Epithelial cell of prostate (primary cell): ENCODE measurements around the gene SCUBE3.

ENCODE experiments used
- DNase-seq: peaks from one replicate; pipeline ENCODE4 v3.0.0-alpha.2; 2011; ENCODE audit warnings: low read depth, low spot score
- H3K27ac ChIP-seq: fragments of 450-650 bp; 2 replicates; pipeline ENCODE4 v1.5.1; 2017; ENCODE audit warnings: mild to moderate bottlenecking

SCUBE3 gene

DNA sequence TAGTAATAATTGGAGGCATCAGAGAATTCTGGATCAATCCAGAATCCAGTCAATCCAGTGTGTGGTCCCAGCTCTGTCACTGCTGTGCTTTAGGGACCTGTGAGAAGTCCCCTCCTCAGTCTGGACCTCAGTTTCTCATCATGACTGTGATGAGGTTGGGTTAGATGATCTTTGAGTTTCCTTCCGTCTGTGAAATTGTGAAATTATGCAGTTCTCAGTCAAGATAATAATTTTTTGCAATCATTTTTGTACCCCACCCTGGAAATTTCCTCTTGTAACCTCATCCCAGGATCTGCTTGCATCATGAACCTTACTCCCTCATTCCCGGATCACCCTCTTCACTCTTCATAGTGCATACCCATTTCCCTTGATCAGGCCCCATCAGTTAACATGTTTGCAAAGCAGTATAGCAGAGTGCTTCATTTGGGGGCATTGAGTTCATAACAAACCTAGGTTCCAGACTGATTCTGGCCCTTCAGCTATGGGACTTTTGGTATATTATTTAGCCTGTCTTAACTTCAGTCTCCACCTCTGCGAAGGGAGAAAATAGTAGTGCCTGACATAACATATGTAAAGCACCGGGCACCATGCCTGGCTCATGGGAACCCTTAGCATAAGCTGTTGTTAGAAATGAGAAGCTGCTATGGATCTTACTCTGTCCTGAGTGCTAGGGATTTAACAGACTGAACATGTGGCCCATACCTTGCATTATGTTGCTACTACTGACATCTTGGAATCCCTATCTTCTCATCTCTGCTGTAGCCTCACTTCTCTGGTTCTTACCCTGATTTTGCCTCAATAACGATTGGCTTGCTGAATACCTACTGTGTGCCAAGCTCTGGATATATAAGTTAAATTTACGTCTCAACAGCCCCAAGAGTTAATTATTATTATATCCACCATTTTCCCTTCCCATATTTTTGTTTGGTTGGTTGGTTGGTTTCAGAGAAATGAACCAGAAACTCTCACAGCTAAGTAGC, 47.1 kb downstream of the SCUBE3 start:
- peak overlapping the region; percentile 73 for H3K27ac ChIP-seq
- no peak for DNase-seq

DNA sequence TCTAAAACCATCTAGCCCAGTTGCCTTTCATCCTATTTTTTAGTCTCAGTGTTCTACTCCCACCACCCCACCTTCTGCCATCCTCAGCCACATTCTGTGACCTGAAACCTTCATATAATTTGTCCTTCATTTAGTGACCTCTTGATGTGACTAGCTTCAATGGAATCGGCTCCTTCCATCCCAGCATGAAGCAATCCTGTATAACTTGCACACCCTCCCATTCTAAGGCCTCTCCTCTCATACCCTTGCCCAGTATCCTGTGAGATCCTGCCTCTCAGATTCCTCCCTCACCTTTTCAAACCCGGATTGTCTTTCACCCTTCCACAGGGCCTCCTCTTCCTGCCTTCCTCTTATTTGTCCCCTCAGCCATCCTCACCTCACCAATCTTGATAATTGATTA, 48.8 kb downstream of the SCUBE3 start:
- H3K27ac ChIP-seq = no peak overlapping the region
- DNase-seq = no peak

DNA sequence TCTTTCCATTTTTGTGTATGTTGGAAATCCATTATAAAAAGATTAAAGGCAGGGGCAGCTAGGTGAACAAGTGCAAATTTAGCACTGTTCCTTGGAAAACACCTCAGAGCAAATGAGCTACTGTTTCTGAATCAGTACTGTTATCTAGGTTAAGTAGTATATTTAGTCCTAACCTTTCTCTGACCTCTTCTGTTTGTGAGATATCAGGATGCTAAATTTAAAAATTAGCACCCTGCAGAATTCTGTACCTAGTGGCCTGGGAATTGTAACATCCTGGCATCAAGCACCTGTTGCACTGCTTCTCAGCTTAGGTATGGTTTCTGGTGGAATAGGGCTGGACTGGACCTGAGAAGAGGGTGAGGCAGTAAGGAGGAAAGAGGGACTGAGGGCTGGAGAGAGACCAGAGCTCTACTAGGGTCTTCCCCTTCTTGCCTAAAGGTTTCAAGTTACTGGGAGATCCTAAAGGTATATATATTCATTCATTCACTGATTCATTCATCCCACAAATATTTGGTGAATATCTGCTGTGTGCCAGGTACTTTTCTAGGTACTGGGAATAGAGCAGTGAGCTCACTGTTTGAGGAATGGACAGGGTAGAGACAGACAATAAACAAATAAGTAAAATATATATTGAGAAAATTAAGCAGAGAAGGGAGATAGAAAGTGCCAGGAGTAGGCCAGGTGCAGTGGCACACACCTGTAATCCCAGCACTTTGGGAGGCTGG, 51.0 kb downstream of the SCUBE3 start:
- no peak for DNase-seq
- no peak overlapping the region for H3K27ac ChIP-seq

DNA sequence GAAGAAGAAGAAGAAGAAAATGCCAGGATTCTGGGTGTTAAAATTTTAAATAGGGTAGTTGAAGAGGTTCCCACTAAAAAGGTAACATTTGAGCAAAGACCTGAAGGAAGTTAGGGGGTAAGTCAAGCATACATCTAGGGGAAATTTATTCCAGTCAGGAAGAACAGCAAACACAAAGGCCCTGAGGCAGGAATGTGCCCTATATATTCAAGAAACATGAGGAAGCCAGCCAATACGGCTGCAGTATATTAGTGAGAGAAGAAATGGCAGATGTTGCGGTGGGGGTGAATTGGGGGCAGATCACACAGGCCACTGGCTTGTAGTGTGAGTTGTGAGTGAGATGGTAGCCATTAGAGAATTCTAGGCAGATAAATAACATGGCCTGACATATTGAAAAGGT, 51.8 kb downstream of the SCUBE3 start:
- no peak for DNase-seq

DNA sequence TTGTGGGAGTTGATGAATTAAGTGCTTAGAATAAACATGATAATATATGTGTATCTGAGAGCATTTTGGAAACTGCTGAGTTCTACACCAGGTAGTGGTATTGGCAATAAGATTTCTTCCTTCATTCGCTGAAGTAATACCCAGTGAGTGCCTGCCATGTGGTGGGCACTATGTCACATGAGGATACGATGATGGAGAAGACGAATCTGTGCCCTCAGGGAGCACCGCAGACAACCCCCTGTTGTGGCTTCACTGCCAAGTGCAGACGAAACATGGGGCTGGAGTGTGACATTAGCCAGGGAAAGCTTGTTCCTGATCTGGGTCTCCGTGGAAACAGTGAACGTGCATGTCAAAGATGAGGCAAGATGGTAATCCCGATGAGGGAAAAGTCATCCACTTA, 53.7 kb downstream of the SCUBE3 start:
- DNase-seq = no peak
- H3K27ac ChIP-seq = no peak overlapping the region

More for the DNA sequence above, 51.8 kb downstream of the SCUBE3 start:
- no peak overlapping the region for H3K27ac ChIP-seq

DNA sequence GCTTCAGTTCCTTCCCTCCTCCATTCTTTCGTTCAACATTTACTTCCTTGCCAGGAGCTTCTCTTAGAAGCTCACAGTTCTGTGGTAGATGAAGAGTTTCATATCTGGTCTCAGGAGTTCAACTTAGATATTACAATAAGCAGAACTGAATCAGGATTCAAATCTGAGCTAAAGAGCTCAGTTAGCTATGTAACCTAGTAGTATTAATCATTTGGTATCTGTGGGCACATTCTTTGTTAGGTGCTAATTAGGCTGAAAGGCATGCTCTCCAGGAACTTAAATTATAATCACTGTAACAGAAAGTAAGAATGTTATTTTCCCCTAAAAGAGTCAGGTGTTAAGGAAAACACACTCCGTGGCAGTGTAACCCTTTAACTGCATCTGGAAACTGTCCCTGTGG, 54.1 kb downstream of the SCUBE3 start:
- no peak for DNase-seq
- no peak overlapping the region for H3K27ac ChIP-seq

DNA sequence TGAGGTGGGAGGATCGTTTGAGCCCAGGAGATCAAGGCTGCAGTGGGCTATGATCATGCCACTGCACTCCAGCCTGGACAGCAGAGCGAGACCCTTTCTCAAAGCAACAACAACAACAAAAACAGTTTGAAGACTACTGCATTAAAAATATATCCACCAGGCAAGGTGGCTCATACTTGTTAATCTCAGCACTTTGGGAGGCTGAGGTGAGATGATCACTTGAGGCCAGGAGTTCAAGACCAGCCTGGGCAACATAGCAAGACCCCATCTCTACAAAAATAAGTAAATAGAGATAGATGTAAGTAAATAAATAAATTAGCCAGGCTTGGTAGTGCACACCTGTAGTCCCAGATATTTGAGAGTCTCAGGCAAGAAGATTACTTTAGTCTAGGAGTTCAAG, 58.2 kb downstream of the SCUBE3 start:
- no peak for DNase-seq
- no peak overlapping the region for H3K27ac ChIP-seq

DNA sequence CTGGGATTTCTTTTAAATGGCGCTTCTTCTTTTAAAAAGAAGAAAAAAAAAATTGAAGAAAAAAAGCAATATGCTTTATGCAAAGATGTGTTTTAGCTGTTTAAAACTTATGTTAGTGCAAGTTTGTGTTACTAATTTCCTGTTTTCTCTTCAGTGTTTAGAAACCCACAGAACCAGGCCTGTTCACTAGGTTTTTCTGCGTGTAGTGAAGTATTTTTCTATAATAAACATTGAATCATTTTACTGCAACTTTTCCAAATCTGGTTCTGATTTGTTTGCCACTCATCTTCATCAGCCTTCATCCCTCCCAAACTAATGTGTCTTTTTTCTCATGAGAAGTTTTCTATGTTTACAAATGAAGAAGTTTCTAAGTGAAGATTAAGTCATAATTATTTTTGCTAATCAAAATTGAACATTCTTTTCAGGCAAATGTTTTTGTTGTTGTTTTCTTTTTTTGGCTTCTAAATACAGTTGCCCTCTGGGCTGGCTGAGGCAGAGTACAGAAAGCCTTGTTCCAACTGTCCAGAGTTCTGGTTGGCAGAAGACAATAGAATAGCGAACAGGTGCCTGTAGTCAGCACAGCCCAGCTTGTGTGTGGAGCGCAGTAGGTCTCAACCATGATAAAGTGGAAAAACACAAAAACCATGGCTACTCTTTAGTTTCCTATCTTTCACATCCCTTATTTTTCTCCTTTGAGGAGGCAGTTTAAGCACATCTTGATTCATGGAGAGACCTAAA, 60.2 kb downstream of the SCUBE3 start:
- no peak overlapping the region for H3K27ac ChIP-seq
- DNase-seq = no peak

DNA sequence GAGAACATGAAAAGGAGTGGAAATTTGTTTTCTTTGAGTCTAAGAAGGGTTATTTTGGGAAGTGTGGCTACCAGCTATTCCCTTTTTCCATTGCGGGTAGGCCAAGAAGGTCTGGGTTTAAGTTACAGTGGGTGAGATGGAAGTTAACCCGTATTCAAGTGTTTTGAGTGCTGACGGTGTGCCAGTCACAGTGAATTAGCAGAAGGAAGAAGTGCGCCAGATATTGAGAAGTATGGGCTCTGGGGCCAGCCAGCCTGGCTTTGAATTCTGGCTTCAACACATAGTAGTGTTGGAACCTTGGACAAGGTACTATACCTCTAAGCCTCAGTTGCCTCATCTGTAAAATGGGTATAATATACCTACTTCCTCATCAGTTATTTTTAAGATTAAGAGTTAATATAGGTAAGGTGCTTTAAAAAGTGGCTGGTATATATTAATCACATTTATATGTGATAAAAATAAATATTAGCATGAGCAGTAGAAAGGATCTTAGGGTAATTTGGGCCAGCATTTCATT, 62.0 kb downstream of the SCUBE3 start:
- no peak for DNase-seq
- H3K27ac ChIP-seq = no peak overlapping the region

DNA sequence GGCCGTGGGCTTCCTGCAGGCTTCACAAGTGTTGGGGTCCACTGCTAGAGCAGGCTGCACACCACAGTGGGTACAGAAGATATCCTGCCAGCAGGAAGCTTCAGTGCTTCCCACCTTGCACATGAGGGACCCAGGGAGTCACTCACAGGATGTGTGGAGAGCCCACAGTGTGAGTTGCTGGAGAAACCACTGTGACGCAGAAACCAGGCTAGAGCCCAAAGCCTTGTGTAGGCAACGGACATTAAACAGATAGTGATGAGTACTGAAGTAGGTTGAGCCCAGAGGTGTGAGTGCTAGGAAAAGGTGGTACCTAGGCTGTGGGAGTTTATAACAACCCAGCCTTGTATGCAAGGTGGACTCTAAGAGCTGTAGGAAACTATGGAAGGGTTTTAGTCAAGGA, 65.0 kb downstream of the SCUBE3 start:
- no peak for DNase-seq
- no peak overlapping the region for H3K27ac ChIP-seq

DNA sequence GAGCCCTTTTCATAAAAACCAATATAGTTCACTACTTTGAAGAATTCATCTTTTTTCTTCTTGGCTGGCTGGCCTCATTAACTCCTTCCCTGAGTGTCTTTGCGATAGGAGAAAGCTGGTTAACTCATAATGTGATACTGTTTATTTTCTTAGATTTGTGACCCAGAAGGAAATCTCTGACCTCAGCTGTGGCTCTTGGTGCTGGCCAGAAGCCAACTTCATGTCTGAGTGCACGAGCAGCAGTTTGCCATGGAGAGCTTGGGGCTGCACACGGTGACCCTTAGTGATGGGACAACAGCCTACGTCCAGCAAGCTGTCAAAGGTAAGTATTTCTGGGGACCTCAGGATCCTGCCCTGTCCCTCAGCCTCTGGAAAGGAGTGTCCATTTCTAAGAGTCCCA, 67.1 kb downstream of the SCUBE3 start:
- no peak overlapping the region for H3K27ac ChIP-seq
- no peak for DNase-seq

DNA sequence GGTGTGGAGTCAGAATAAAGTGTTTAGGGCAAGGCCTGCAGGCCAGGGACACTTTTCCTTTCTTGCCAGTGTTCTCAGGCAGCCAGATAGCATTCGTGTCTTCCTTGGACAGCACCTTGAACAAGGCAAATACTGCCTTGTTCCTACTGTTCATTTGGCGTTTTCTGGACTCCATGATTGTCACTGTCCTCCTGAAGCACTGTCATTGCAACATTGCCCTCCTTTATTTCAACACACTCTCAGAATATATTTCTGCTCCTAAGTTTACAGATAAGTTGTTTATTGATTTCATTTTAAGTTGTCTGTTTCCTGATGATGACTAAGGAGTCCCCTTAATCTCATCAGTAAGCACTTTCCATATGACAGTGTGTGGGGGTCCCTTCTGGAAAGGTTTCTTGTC, 68.7 kb downstream of the SCUBE3 start:
- no peak overlapping the region for H3K27ac ChIP-seq
- no peak for DNase-seq

DNA sequence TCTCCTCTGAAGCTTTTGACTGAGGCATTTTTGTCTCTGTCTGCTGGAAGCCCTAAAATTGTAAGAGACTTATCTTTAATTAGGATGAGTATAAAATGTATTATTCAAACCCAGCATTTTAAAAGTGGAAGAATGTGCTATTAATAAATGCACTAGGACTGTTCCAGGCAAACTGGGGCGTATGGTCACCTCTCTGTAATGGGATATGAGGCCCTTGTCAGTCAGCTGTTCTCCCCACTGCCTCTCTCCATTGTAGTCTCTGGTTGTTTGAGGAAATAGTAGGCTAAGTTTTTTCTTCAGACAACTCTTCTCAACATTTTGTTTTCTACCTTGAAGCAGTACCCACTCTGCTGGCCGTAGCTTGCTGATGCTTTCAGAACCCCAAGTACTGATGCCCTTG, 69.6 kb downstream of the SCUBE3 start:
- H3K27ac ChIP-seq = no peak overlapping the region
- DNase-seq = no peak

DNA sequence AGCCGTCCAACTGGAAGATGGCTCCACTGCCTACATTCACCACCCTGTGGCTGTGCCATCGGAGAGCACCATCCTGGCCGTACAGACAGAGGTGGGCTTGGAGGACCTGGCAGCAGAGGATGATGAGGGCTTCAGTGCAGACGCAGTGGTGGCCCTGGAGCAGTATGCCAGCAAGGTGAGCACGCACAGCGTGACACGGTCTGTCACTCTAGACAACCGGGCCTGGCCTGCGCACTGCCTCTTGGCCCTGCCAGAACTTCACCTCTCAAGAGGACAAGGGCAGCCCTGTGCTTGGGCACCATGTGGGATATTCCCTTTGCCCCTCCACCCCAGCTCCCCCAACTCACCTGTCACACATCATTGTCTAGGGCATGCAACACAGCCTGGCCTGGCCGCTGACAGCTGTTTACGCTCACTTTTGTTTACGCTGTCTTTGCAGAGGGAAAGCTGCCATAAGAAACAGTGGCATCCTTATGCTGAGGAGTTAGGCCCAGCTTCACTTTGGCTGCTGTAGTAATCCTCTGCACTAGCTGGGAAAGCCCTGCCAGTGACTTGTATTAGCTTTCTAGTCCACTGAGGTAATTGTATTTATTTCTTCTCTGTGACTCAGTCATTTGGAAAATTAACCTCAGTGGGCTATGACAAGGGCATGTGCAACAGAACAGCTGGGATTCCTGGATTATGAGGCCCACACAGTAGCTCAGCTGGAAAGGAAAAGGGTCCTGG, 74.1 kb downstream of the SCUBE3 start:
- no peak for DNase-seq
- no peak overlapping the region for H3K27ac ChIP-seq

DNA sequence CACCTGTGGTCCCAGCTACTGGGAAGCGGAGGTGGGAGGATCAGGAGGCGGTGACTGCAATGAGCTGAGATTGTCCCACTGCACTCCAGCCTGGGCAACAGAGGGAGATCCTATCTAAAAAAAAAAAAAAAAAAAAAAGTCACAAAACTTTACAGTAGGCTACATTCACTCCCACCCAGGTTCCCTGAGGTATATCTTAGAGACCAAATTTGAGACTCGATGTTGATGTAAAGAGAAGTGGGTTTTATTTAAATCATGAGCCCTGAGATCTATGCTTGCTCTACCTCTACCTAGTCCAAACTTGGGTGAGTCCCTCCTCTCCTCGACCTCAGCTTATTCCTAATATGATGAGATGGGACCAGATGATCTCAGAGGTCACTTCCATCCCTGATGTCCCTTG, 75.1 kb downstream of the SCUBE3 start:
- no peak for DNase-seq
- no peak overlapping the region for H3K27ac ChIP-seq

DNA sequence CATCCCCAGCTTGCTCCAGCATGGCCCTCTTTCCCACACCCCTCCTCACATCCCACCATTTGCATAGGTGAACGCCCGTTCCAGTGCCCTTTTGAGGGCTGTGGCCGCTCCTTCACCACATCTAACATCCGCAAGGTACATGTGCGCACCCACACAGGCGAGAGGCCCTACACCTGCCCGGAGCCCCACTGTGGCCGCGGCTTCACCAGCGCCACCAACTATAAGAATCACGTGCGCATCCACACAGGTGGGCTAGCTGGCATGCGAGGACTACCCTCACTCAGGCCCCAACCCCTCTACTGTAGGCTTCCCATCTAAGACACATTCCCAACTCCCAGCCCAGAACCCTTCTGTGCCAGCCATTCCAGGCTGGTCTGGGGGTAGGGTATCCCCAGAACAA, 77.7 kb downstream of the SCUBE3 start:
- H3K27ac ChIP-seq = no peak overlapping the region
- DNase-seq = no peak

DNA sequence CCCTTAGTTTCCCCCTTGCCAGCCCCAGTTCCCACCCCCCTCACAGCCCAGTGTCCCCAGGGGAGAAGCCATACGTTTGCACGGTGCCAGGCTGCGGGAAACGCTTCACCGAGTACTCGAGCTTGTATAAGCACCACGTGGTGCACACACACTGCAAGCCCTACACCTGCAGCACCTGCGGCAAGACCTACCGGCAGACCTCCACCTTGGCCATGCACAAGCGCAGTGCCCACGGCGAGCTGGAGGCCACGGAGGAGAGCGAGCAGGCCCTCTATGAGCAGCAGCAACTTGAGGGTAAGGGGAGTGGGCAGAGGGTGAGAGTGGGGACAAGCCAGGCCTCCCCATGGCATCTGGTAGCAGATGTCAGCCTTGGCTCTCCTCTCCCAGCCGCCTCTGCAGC, 78.7 kb downstream of the SCUBE3 start:
- DNase-seq = no peak
- no peak overlapping the region for H3K27ac ChIP-seq

DNA sequence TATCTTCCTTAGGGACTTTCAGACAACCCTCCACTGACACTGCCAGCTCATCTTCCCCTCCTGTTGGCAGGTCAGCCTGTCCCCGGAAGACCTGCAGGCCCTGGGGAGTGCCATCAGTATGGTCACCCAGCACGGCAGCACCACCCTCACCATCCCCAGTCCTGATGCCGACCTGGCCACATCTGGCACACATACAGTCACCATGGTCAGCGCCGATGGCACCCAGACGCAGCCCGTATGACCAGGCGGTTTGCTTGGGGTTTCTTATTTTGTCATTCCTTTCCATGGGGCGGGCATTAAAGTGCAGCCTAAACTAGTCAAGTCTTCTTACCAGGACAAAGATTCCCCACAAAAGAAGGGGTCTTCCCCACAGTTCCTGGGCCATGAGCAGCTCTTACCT, 79.9 kb downstream of the SCUBE3 start:
- DNase-seq = no peak
- no peak overlapping the region for H3K27ac ChIP-seq

DNA sequence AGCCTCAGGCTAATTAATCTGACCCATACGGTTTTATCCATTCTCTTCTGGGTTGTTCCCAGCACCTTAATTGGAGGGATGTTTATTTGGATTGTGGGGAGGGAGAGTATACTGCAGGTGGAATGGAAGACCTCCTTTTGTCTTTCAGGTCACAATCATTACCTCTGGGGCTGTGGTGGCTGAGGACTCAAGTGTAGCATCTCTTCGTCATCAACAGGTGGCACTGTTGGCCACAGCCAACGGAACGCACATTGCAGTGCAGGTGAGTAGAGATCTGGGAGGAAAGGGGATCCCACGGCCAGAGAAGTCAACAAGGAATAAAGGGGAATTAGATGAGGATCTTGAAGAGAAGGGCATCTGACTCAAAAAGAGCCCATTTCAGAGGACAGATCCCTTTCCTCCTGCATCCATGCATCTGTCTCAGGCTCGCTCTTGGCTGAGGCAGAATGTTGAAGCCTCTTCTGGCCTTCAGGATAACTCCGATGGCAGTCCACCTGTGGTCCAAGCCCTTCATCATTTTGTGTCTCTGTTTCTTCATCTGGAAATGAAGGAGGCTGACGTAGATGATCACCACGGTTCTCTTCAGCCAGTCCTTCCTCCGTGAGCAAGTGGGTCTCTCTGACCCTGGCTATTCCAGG, 80.7 kb downstream of the SCUBE3 start:
- no peak for DNase-seq
- no peak overlapping the region for H3K27ac ChIP-seq

DNA sequence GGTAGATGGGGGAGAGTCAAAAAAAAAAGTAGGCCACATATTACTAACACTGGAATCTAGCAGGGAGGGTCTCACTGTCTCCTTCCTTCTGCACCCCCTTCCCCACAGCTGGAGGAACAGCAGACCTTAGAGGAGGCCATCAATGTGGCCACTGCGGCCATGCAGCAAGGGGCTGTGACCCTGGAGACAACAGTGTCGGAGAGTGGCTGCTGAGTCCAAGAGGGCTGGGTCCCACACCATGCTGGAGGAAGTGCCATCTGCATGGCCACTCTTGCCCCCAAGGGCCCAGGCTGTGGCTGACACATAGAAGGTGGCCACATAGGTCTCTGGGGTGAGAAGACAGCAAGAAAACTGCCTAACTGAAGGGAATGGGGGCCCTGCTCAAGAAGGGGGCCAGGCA, 81.3 kb downstream of the SCUBE3 start:
- DNase-seq = no peak
- no peak overlapping the region for H3K27ac ChIP-seq
